Neutrophil (primary cell): ENCODE data around the gene EPB41L4A.

Experiments
- H3K27ac ChIP-seq: fragments of 200-600 bp; sonication (generic); 2 replicates; pipeline ENCODE4 v1.5.1; 2016; ENCODE audit warnings: mild to moderate bottlenecking, moderate library complexity
- H3K27me3 ChIP-seq: fragments of 200-600 bp; sonication (generic); 2 replicates; pipeline ENCODE4 v1.6.0; 2016; ENCODE audit warnings: mild to moderate bottlenecking
- H3K36me3 ChIP-seq: fragments of 200-600 bp; sonication (generic); 2 replicates; pipeline ENCODE4 v1.5.1; 2017
- H3K4me1 ChIP-seq, 2 experiments: fragments of 200-600 bp in 1 of 2; sonication (generic) in 1 of 2; 1 replicate in 1 of 2; 2 replicates in 1 of 2; pipeline versions ENCODE4 v1.5.1 to v1.6.1; 2013 to 2016; ENCODE audit warnings: low read depth in 1 of 2, low read length in 1 of 2, mild to moderate bottlenecking in 1 of 2, moderate library complexity in 1 of 2; ENCODE audit not compliant: control insufficient read depth in 1 of 2, insufficient read depth in 1 of 2
- H3K4me3 ChIP-seq, 2 experiments: fragments of 200-600 bp in 1 of 2; sonication (generic) in 1 of 2; 1 replicate in 1 of 2; 2 replicates in 1 of 2; pipeline ENCODE4 v1.5.1; 2013 to 2016; ENCODE audit warnings: low read depth in 1 of 2, low read length in 1 of 2, mild to moderate bottlenecking in 1 of 2, moderate library complexity in 1 of 2
- H3K9me3 ChIP-seq: fragments of 200-600 bp; sonication (generic); 2 replicates; pipeline ENCODE4 v1.5.1; 2016
- TF ChIP-seq, protein P1 (sequence below): fragments of 200-600 bp; sonication (generic); IDR thresholded peaks from 2 replicates; pipeline ENCODE4 v1.5.1; 2016; ENCODE audit warnings: antibody characterized with exemption

Gene EPB41L4A

GRCh38 chr5:112179290-112179689 lies 239.8 kb downstream of the EPB41L4A start:
- no peak overlapping the region for H3K4me3 ChIP-seq
- no peaks in the 10 kb centered on the region for H3K36me3 ChIP-seq
- peaks cover 30% of the 10 kb centered on the region for H3K27me3 ChIP-seq
- H3K9me3 ChIP-seq: no peaks in the 10 kb centered on the region
- no peaks in the 10 kb centered on the region for H3K4me1 ChIP-seq
- no peak overlapping the region for H3K27ac ChIP-seq
- TF ChIP-seq, protein P1, sequence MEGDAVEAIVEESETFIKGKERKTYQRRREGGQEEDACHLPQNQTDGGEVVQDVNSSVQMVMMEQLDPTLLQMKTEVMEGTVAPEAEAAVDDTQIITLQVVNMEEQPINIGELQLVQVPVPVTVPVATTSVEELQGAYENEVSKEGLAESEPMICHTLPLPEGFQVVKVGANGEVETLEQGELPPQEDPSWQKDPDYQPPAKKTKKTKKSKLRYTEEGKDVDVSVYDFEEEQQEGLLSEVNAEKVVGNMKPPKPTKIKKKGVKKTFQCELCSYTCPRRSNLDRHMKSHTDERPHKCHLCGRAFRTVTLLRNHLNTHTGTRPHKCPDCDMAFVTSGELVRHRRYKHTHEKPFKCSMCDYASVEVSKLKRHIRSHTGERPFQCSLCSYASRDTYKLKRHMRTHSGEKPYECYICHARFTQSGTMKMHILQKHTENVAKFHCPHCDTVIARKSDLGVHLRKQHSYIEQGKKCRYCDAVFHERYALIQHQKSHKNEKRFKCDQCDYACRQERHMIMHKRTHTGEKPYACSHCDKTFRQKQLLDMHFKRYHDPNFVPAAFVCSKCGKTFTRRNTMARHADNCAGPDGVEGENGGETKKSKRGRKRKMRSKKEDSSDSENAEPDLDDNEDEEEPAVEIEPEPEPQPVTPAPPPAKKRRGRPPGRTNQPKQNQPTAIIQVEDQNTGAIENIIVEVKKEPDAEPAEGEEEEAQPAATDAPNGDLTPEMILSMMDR: no peak

- no peaks in the 10 kb centered on the region for H3K4me1 ChIP-seq
- H3K27ac ChIP-seq: no peak overlapping the region
- H3K36me3 ChIP-seq: no peaks in the 10 kb centered on the region
- no peaks in the 10 kb centered on the region for H3K9me3 ChIP-seq
- no peak overlapping the region for H3K4me3 ChIP-seq
- TF ChIP-seq, protein P1: no peak
- peaks cover 6% of the 10 kb centered on the region for H3K27me3 ChIP-seq
These were observed 244.0 kb downstream of the EPB41L4A start for GRCh38 chr5:112174959-112175594.

- H3K36me3 ChIP-seq: peaks cover 41% of the 10 kb centered on the region
- H3K27ac ChIP-seq: no peak overlapping the region
- TF ChIP-seq, protein P1: no peak
- no peaks in the 10 kb centered on the region for H3K9me3 ChIP-seq
- H3K27me3 ChIP-seq: no peaks in the 10 kb centered on the region
- H3K4me3 ChIP-seq: no peak overlapping the region
- peaks cover 6 to 7% of the 10 kb centered on the region in 2 experiments for H3K4me1 ChIP-seq
These were observed 253.0 kb downstream of the EPB41L4A start for GRCh38 chr5:112165897-112166737.

- Histone ChIP-seq H3K4me1 (peaks cover 11 to 12% of the 10 kb centered on the region in 2 experiments), H3K9me3 (no peaks in the 10 kb centered on the region), H3K27ac (no peak overlapping the region), H3K36me3 (peaks cover 41% of the 10 kb centered on the region), H3K4me3 (no peak overlapping the region), H3K27me3 (no peaks in the 10 kb centered on the region)
- TF ChIP-seq, protein P1: no peak
These were observed 253.7 kb downstream of the EPB41L4A start for GRCh38 chr5:112165399-112165798.

DNA sequence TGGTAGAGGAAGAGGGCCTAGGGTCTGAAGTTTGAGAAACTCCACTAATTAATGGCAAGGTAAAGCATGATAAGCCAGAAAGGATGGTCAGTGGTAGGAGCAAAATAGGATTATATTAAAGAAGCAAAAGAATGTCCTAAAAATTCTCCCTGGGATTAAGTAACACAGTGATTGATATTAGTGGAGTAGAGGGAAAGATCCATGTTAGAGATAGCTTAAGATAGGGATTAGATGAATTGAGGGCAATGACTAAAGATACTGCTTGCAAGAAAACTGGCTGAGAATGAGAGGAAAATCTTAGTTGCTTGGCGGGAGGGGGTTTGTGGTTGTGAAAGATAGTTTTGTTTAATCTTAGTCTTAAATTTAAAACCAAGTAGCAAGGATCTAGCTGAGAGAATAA lies 255.6 kb downstream of the EPB41L4A start:
- Histone ChIP-seq H3K27me3 (no peaks in the 10 kb centered on the region), H3K36me3 (peaks cover 41% of the 10 kb centered on the region)

More for the DNA sequence above, 255.6 kb downstream of the EPB41L4A start:
- Histone ChIP-seq H3K27ac (no peak overlapping the region), H3K9me3 (no peaks in the 10 kb centered on the region), H3K4me3 (no peak overlapping the region), H3K4me1 (peaks cover 13 to 16% of the 10 kb centered on the region in 2 experiments)
- TF ChIP-seq, protein P1: no peak
